ENCODE measurements around the gene DYSF. TPM values are rescaled to one million over a fixed set of nuclear protein-coding genes. Genes with fewer than 3 reads are reported as not detected.

DYSF gene
- total and polyA plus RNA-seq, 2 donors (not counting 3 experiments of a cell fraction or from before 2014, with no cell fraction given): 50.9 to 152 TPM

DNA sequence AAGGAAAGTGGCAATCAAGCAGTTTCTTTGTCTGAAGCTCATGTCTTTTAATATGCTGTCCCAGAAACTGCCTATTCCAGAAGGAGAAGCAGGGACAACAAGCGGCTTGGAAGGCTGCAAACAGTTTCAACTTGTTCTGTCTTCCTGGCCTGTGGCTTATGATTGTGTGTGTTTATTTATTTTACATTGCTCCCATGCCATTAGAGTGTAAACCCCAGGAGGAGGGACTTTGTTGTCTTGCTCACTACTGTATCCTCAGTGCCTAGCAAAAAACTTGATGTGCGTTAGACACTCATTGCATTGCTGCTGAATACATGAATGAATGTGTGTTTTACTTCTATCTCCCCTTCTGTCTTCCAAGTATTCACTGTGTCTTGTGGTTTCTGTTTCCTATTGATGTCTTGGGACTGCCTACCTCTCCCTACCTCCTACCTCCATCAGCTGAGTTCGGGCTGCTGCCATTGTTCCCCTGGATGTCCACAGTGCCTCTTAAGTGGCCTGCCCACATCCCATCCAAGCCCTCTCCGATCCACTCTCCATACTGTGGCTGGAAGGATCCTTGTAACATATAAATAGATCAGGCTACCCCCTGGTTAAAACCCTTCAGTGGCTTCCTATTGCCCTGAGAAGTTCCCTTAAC is 261.4 kb downstream of the DYSF start:
- no TSS peak for BruUV-seq (replicated peaks)
- FAIRE-seq (no peak), DNase-seq (ENCODE audit: low read depth, low spot score) (no peak)
- peaks cover 15% of the 10 kb centered on the region for H3K4me1 ChIP-seq (ENCODE audit: control insufficient read depth, extremely low read depth, insufficient read depth, low read length)
- dilution Hi-C loops (cut with MboI; ENCODE audit: extremely low pct_ligation_motif_present, low sequenced_read_pairs) (no loop called here), intact Hi-C loops (cut with micrococcal nuclease) (no loop called here)
- ChIA-PET POLR2A (no interaction called here), CTCF (interaction anchor here (0.8 to 1.4 kb wide), 2 partner anchors 84 to 161 kb away, joined by 3 read pairs; no protein-coding TSS in a partner anchor)
- H3K4me3 ChIP-seq (replicated peaks in 1 of 3; ENCODE audit: insufficient read depth in 1 of 3, low read depth in 1 of 3, low read length in 3 of 3): no peak overlapping the region
- H3K9me1 ChIP-seq (replicated peaks; ENCODE audit: control insufficient read depth, extremely low read depth, insufficient read depth, low read length): no peaks in the 10 kb centered on the region
- H2AFZ ChIP-seq (ENCODE audit: low read depth, low read length): no peak overlapping the region
- no peak for TF ChIP-seq POLR2AphosphoS5 (IDR thresholded peaks at IDR 0.05; ENCODE audit: insufficient read depth, low read depth, low read length)
- no peak for TF ChIP-seq FOS (IDR thresholded peaks at IDR 0.05; ENCODE audit: borderline replicate concordance, insufficient read depth, low read length)
- TF ChIP-seq, protein P1, sequence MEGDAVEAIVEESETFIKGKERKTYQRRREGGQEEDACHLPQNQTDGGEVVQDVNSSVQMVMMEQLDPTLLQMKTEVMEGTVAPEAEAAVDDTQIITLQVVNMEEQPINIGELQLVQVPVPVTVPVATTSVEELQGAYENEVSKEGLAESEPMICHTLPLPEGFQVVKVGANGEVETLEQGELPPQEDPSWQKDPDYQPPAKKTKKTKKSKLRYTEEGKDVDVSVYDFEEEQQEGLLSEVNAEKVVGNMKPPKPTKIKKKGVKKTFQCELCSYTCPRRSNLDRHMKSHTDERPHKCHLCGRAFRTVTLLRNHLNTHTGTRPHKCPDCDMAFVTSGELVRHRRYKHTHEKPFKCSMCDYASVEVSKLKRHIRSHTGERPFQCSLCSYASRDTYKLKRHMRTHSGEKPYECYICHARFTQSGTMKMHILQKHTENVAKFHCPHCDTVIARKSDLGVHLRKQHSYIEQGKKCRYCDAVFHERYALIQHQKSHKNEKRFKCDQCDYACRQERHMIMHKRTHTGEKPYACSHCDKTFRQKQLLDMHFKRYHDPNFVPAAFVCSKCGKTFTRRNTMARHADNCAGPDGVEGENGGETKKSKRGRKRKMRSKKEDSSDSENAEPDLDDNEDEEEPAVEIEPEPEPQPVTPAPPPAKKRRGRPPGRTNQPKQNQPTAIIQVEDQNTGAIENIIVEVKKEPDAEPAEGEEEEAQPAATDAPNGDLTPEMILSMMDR (IDR thresholded peaks at IDR 0.05; ENCODE audit: extremely low read depth in 1 of 2, insufficient read depth in 1 of 2, low read depth in 1 of 2, low read length in 2 of 2): no peak
- TF ChIP-seq JUN (IDR thresholded peaks at IDR 0.05; ENCODE audit: borderline replicate concordance, insufficient read depth, insufficient read length, low read depth): no peak
- no peak for TF ChIP-seq POLR2A (IDR thresholded peaks at IDR 0.05; ENCODE audit: low read depth, low read length)
- H3K79me2 ChIP-seq (ENCODE audit: control insufficient read depth, insufficient read depth, low read length): no peaks in the 10 kb centered on the region
- no peaks in the 10 kb centered on the region for H3K27me3 ChIP-seq (ENCODE audit: control insufficient read depth in 2 of 2, insufficient read depth in 2 of 2, low read length in 2 of 2)
- no peak overlapping the region for H3K9ac ChIP-seq (replicated peaks; ENCODE audit: extremely low read depth, insufficient read depth, low read length)
- no peak overlapping the region for H3K4me2 ChIP-seq (ENCODE audit: insufficient read depth, low read length)
- no peaks in the 10 kb centered on the region for H3K36me3 ChIP-seq (ENCODE audit: control insufficient read depth in 2 of 2, extremely low read depth in 1 of 2, insufficient read depth in 2 of 2, low read length in 2 of 2)
- no peak overlapping the region for H3K27ac ChIP-seq (ENCODE audit: insufficient read depth, low read depth, low read length)
- no peaks in the 10 kb centered on the region for H3K9me3 ChIP-seq (replicated peaks; ENCODE audit: control insufficient read depth, insufficient read depth, low read length)
- no peaks in the 10 kb centered on the region for H4K20me1 ChIP-seq (replicated peaks; ENCODE audit: control insufficient read depth, extremely low read depth, insufficient read depth, low read length)

DNA sequence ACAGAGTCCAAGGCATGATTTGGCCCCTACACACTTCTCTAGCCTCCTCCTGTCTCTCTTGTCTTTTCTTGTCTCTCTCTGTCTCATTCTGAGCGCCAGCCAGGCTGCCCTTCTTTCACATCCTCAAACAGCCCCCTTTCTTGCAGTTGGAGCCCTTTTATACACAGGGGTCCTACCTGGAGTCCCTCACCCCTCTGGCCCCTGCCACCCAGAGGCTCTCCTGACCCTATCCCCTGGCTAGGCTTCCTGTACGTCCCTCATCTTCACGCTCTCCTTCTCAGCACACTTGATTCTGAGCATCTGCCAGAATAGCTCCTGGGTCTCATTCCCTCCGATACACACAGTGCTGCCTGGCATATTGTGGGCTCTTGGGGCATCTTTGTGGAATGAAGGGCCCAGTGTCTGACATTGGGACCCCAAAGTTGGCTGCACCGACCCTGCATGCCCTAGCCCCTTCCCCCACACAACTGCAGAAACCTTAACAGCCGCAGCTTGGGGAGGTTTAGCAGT is 261.9 kb downstream of the DYSF start:
- ChIA-PET POLR2A (no interaction called here), CTCF (no interaction called here)
- Histone ChIP-seq H3K9me3 (replicated peaks; ENCODE audit: control insufficient read depth, insufficient read depth, low read length) (no peaks in the 10 kb centered on the region), H3K4me1 (ENCODE audit: control insufficient read depth, extremely low read depth, insufficient read depth, low read length) (peaks cover 15% of the 10 kb centered on the region), H3K79me2 (ENCODE audit: control insufficient read depth, insufficient read depth, low read length) (no peaks in the 10 kb centered on the region), H3K27me3 (ENCODE audit: control insufficient read depth in 2 of 2, insufficient read depth in 2 of 2, low read length in 2 of 2) (no peaks in the 10 kb centered on the region), H3K27ac (ENCODE audit: insufficient read depth, low read depth, low read length) (no peak overlapping the region), H3K4me2 (ENCODE audit: insufficient read depth, low read length) (no peak overlapping the region), H3K9me1 (replicated peaks; ENCODE audit: control insufficient read depth, extremely low read depth, insufficient read depth, low read length) (no peaks in the 10 kb centered on the region), H3K9ac (replicated peaks; ENCODE audit: extremely low read depth, insufficient read depth, low read length) (no peak overlapping the region), H4K20me1 (replicated peaks; ENCODE audit: control insufficient read depth, extremely low read depth, insufficient read depth, low read length) (no peaks in the 10 kb centered on the region), H3K4me3 (replicated peaks in 1 of 3; ENCODE audit: insufficient read depth in 1 of 3, low read depth in 1 of 3, low read length in 3 of 3) (no peak overlapping the region), H2AFZ (ENCODE audit: low read depth, low read length) (no peak overlapping the region), H3K36me3 (ENCODE audit: control insufficient read depth in 2 of 2, extremely low read depth in 1 of 2, insufficient read depth in 2 of 2, low read length in 2 of 2) (no peaks in the 10 kb centered on the region)
- dilution Hi-C loops (cut with MboI; ENCODE audit: extremely low pct_ligation_motif_present, low sequenced_read_pairs): no loop called here
- TF ChIP-seq MYC (IDR thresholded peaks at IDR 0.05; ENCODE audit: low read depth, low read length): no peak
- TF ChIP-seq EZH2 (IDR thresholded peaks at IDR 0.05; ENCODE audit: borderline replicate concordance, low read depth, low read length, severe bottlenecking): no peak
- intact Hi-C loops (cut with micrococcal nuclease): no loop called here
- no TSS peak for BruUV-seq (replicated peaks)
- DNase-seq (ENCODE audit: low read depth, low spot score) (no peak), FAIRE-seq (no peak)

All from endothelial cell of umbilical vein (primary cell).